ENCODE results near the gene ZNF837. TPM values are rescaled to one million over a fixed set of nuclear protein-coding genes. Genes with fewer than 3 reads are reported as not detected.

Gene ZNF837
- total and polyA plus RNA-seq, 2 of the 13 experiments (the other 11 are each of a cell fraction or from before 2014, with no cell fraction given) = 0.29 to 1.3 TPM

- TF ChIP-seq KAT2B (IDR thresholded peaks at IDR 0.05; ENCODE audit: borderline replicate concordance, low read depth, low read length) = no peak
- TF ChIP-seq SP4 (CRISPR knock-in tag; IDR thresholded peaks at IDR 0.05) = no peak
- TF ChIP-seq HOXA7 (CRISPR knock-in tag; IDR thresholded peaks at IDR 0.05) = no peak
- no peak for TF ChIP-seq ZNF710 (CRISPR knock-in tag; IDR thresholded peaks at IDR 0.05; ENCODE audit: borderline replicate concordance)
- TF ChIP-seq DNMT1 (CRISPR knock-in tag; IDR thresholded peaks at IDR 0.05) = 0 out of 2 replicates have a peak, but pooled peaks have one; percentile 33
- TF ChIP-seq ZNF530 (CRISPR knock-in tag; IDR thresholded peaks at IDR 0.05; ENCODE audit: low read depth) = no peak
- no peak for TF ChIP-seq TBX2 (CRISPR knock-in tag; IDR thresholded peaks at IDR 0.05; ENCODE audit: borderline replicate concordance)
- no peak for TF ChIP-seq CAMTA2 (CRISPR knock-in tag; IDR thresholded peaks at IDR 0.05; ENCODE audit: borderline replicate concordance)
- 0 out of 2 replicates have a peak, but pooled peaks have one; percentile 7 for TF ChIP-seq ZBTB14 (CRISPR knock-in tag; IDR thresholded peaks at IDR 0.05)
- 0 out of 2 replicates have a peak, but pooled peaks have one; percentile 51 for TF ChIP-seq ARID2 (CRISPR knock-in tag; IDR thresholded peaks at IDR 0.05; ENCODE audit: borderline replicate concordance)
- TF ChIP-seq ZXDC (CRISPR knock-in tag; IDR thresholded peaks at IDR 0.05) = no peak
- TF ChIP-seq ZNF468 (CRISPR knock-in tag; IDR thresholded peaks at IDR 0.05) = no peak
- TF ChIP-seq ZSCAN12 (CRISPR knock-in tag; IDR thresholded peaks at IDR 0.05) = peak; percentile 73; the same call in 1 of the 2 replicates
- TF ChIP-seq ZNF720 (CRISPR knock-in tag; IDR thresholded peaks at IDR 0.05) = no peak
- TF ChIP-seq KDM5A (IDR thresholded peaks at IDR 0.05; ENCODE audit: borderline replicate concordance, low read length) = peak; percentile 76; the same call in 1 of the 2 replicates
- 0 out of 2 replicates have a peak, but pooled peaks have one; percentile 11 for TF ChIP-seq ELF1 (CRISPR knock-in tag; IDR thresholded peaks at IDR 0.05)
- no peak for TF ChIP-seq ADNP (CRISPR knock-in tag; IDR thresholded peaks at IDR 0.05)
- TF ChIP-seq ELF4 (CRISPR knock-in tag; IDR thresholded peaks at IDR 0.05; ENCODE audit: borderline replicate concordance) = 0 out of 2 replicates have a peak, but pooled peaks have one; percentile 18
- TF ChIP-seq ZKSCAN8 (CRISPR knock-in tag; IDR thresholded peaks at IDR 0.05; ENCODE audit: borderline replicate concordance) = 0 out of 2 replicates have a peak, but pooled peaks have one; percentile 1
- no peak for TF ChIP-seq MTF2 (CRISPR knock-in tag; IDR thresholded peaks at IDR 0.05; ENCODE audit: borderline replicate concordance)
- TF ChIP-seq ZNF282 (IDR thresholded peaks at IDR 0.05; ENCODE audit: partially characterized antibody) = no peak
These were observed 6.7 kb upstream of the ZNF837 start (continued) for GRCh38 chr19:58387338-58388174.
